ENCODE measurements around the gene PPP2R2C.

DNA sequence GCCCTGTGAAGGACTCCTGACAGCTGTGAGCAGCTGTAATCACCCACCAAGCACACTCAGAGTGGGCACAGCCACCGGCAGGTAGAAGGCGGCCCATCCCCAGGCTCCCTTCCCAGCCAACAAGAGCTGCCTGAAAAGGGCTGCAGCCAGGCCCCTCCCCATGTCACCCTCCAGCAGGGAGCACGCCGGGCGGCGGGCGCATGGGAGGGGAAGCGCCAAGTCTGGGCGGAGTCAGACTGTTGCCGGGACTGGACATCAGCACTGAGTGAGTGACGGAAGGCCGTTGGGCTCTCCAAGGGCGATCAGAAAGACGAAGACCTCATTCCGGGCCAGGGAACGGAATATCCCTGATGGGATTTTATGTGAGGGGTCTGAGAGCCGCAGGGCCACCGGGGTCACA, 82.1 kb downstream of the PPP2R2C start:
- no peak for TF ChIP-seq POLR2AphosphoS5 (IDR thresholded peaks at IDR 0.05)
- TF ChIP-seq CTCF (IDR thresholded peaks at IDR 0.05), result no peak
